GM18517 (cell line): ENCODE results near the gene ULBP2.

Source experiments
- ATAC-seq: cut with Tn5 transposase; IDR thresholded peaks from one replicate; pipeline ENCODE4 v1.9.1; 2021; ENCODE audit warnings: mild to moderate bottlenecking, moderate library complexity; ENCODE audit not compliant: unreplicated experiment

ULBP2 gene, protein sequence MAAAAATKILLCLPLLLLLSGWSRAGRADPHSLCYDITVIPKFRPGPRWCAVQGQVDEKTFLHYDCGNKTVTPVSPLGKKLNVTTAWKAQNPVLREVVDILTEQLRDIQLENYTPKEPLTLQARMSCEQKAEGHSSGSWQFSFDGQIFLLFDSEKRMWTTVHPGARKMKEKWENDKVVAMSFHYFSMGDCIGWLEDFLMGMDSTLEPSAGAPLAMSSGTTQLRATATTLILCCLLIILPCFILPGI

DNA sequence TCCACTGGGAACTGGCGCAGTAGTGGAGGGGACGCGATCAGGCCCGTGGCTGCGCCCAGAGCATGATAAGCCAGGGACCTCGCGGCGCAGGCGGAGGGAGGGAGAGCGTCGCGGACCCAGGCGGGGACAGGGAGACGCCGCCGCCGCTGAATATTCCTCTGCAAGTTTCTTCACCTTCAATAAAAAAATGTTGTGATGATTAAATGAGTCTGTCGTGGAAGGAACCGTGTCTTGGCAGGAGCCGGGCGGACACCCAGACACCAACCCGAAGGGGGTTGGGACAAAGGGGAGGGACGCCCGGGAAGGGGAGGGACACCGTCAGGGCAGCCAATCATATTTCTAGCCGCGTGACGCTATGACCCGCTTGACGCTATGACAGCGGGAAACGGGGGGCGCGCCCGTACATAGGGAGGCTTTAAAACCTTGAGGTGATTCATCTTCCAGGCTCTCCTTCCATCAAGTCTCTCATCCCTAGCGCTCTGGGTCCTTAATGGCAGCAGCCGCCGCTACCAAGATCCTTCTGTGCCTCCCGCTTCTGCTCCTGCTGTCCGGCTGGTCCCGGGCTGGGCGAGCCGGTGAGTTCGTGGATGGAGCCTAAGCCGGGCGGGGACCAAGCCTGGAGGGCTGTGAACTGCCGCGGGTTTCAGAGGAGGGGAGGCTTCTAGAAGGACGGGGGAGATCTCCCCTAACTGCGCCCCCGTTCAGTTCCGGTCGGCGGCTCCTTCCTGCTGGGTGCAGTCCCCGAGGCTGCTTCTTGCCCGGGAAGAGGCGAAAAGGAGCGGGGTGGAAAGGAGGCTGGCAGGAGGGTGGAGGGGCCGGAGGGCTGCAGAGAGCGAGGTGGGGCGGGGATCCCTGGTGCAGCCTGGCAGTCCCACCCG lies at the start of gene ULBP2:
TSS of gene ULBP2 (plus strand) at position 432 of the 878 bp plus-strand sequence. CDS start at position 491, 59 bp downstream.
- ATAC-seq: no peak

DNA sequence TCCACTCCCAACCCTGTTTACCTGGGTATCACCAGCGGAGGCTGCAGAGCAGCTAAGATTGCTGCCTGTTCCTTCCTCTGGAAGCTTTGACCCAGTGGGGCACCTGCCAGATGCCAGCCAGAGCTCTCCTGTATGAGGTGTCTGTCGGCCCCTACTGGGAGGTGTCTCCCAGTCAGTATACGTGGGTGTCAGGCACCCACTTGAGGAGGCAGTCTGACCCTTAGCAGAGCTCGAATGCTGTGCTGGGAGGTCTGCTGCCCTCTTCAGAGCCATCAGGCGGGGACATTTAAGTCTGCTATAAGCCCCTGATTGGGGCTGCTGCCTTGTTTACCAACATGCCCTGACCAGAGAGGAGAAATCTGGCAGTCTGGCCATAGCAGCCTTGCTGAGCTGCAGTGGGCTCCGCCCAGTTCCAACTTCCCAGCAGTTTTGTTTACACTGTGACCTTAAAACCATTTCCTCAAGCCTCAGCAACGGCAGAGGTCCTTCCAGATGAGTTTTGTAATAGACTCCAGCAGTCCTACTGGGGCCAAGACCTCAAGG lies 46.7 kb upstream of the ULBP2 start:
- ATAC-seq: no peak

DNA sequence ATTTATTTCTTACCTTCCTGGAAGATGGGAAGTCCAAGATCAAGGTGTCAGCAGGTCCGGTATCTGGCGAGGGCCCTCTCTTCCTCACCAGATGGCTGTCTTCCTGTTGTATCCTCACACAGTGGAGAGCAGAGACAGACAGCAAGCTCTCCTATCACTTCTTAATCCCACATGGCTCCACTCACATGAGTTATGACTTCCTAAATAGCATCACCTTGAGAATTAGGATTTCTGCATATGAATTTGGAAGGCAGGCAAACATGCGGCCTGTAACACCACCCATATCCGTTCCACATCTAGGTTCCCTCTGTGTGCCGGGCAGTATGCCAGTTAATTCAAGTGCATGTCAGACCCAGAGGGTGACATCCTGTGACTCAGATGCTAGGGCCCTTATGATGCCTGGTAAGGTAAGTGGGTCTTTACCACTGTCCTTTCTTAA lies 46.0 kb upstream of the ULBP2 start:
- ATAC-seq: no peak

GRCh38 chr6:149896491-149896890 lies 45.3 kb upstream of the ULBP2 start:
- no peak for ATAC-seq

DNA sequence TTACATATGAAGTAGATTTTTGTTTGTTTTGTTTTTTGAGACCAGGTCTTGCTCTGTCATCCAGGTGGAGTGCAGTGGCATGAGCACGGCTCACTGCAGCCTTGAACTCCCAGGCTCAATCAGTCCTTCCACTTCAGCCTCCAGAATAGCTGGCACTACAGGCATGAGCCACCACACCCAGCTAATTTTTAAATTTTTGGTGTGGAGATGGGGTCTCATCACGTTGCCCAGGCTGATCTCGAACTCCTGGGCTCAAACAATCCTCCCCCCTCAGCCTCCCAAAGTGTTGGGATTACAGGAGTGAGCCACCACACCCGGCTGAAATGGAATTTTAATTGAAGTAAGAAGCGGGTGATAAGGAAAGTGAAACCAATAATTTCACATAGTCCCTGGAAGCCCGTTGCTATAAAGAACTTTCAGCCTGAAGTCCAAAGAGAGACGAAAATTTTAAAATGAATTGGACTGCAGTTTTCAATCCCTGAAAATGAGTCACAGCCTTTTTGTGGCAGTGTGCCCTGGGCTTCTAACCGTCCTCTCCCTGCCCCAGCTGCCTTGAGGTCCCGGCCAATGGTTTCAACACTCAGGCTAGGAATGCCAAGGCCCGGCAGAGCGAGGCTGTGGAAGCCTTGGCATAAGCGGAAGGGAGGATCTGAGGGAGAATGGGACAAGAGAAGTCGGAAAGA lies 44.7 kb upstream of the ULBP2 start:
- no peak for ATAC-seq

- ATAC-seq: no peak
Observed at GRCh38 chr6:149897855-149898744, 43.7 kb upstream of the ULBP2 start, which contains the start of gene RAET1E. TSS of gene RAET1E (minus strand) at chr6:149898113. CDS start at chr6:149890901, 7,212 bp downstream.

DNA sequence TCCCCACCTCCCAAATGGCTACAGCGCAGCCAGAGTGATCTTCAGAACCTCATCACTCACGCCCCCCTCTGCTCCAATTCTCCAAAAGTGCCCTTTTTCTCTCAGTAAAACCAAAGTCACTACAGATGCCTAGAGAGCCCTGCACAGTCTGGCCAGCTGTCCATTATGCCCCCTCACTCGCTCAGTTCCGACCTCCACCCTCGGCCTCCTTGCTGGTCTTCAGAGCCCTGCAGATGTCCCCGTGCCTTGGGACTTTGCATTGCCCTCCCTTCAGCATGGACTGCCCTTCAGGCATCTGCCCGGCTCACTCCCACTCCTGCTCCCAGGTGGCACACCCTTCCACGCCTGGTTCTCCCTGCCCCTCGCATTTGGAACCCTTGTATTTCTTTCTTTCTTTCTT lies 42.8 kb upstream of the ULBP2 start:
- no peak for ATAC-seq

GRCh38 chr6:149899486-149899885 lies 42.3 kb upstream of the ULBP2 start:
- no peak for ATAC-seq

DNA sequence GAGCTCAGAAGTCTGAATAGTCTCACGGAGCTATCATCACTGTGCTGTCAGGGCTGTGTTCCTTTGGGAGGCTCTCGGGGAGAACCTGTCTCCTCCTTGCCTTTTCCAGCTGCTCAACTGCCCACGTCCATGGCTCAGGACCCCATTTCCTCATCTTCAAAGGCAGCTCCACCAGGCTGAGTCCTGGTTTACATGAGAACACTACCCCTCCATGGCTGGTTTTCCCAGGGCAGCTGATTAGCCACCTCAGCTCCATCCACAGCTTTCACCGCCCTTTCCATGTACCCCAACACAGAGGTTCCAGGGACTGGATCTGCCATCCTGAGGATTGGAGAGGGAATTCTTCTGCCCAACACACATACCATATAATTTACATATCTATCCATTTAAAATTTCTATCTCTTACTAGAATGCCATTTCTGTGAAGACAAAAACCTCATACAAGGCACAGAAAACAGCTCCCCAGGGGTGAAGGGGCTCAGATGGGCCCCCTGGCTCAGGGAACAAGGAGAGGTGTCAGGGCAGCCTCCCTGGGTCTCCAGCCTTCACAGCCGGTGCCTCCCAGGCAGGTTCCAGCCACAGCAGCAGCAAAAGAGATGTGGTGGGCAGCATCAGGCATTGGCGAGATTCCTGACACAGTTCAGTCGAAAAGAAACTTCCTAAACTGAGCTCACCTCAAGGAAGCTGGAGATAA lies 41.7 kb upstream of the ULBP2 start:
- ATAC-seq: no peak

DNA sequence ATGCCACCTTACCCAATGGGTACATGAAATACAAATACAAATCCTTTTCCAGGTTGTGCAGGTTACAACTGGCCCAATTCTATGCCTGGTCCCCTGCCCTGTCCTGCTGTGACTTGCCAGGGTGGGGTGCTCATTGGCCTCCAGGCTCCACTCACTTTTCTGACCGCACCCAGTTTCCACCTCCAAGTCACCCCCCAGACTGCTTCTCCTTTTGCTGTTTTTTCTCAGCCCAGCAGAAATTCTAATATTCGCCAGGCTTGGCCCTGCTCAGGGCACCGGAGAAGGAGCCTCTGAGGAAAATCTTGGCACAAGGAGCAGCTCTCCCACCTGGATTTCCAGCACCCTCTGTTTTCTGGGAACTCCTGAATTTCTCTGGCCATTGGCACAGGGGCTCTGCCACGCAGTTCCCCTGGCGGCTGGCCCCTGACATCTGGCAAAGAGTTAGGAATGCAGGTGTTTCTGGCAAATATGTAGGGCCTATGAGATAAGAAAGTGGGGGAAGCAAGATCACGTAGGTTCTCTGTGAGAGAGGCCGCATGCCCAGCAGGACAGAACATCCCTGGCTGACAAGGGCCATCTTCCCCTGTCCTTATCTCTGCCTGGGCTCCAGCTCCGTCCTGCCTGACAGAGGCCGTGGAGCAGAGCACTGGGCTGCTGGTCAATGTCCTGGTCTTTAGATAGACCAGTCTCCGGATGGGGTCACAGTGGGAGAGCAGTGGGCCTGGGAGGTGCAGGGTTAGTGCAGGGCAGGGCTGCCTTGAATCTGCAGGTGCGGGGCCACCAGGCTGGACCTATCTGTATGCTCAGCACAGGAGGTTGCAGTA lies 41.0 kb upstream of the ULBP2 start:
- no peak for ATAC-seq

DNA sequence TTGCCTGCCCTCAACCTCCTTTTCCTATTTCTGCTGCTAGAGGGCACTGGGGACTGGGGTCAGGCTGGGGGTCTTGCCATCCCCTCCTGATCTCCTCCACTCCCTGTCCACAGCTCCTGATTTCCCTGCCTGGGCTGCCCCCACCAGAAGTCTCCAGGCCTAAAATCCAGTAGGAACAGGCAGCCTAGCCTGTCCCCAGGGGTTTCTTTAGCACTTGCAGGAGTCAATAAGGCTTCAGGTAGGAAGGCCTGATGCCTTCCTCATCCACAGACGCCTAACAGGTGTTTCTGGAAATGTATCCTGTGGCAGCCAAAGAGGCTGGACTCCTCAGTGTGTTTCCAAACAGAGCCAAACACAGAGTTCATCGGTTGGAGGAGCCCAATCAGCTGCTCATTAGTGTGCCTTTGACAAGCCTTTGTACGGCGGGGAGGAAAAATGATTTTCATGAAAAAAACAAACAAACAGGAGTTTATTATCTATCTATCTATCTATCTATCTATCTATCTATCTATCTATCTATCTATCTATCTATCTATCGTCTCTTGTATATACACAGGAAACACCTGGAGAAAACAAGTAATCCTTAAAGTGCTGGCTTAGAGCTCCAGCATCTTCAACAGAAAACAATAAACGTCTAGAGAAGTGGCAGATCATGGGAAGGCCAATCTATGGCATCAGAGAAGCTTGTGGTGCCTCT lies 40.2 kb upstream of the ULBP2 start:
- ATAC-seq: no peak

GRCh38 chr6:149903938-149904611 lies 37.7 kb upstream of the ULBP2 start:
- ATAC-seq: no peak

DNA sequence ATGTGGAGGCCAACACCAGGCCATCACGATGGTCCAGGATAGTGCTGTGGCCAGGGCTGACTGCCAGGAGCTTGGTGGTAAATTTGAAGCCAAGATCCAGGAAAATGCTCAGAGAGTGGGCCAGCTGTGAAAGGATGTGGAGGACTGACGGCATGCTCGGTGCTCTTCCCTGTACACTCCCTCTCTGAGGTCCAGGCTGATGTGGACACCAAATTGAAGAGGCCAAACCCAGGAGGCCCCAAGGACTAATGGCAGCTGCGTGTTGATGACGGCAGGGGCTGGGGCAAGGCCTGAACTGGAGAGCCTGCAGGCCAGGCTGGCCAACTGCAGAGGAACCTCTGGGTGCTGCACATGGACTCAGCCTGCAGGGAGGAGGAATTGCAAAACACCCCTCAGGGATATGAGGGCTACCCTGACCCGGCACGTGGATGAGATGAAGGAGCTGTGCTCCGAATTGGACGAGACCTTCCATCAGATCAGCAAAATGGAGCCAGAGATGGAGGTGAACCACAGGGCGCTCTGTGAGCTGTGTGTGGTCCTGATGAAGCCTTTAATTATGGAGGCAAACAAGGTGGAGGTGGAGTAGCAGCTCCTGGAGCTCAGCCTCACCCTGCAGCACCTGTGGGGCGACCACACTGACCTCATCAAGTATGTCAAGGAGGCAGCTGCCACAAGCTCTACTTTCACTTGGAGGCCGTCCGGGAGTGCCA lies 37.0 kb upstream of the ULBP2 start:
- ATAC-seq: no peak

GRCh38 chr6:149905371-149905910 lies 36.4 kb upstream of the ULBP2 start:
- no peak for ATAC-seq

DNA sequence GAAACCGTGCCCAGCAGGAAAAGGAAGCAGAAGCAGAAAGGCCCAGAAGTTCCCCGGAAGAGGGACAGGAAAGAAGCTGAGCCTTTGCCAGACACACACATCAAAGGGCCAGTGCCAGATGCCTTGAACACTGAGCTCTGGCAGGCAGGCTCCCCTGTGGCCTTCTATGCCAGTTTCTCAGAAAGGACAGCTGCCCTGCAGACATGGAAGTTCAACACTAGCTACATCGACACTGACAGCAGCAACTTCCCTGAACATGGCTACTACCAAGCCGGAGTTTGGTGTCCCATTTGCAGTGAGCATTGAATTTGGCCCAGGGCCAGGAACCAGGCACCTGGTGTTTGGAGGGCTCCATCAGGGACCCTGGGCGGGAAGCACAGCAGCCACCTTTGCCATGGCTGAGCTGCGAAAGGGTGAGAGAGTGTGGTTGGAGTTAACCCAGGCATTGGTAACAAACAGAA lies 35.9 kb upstream of the ULBP2 start:
- ATAC-seq: no peak

DNA sequence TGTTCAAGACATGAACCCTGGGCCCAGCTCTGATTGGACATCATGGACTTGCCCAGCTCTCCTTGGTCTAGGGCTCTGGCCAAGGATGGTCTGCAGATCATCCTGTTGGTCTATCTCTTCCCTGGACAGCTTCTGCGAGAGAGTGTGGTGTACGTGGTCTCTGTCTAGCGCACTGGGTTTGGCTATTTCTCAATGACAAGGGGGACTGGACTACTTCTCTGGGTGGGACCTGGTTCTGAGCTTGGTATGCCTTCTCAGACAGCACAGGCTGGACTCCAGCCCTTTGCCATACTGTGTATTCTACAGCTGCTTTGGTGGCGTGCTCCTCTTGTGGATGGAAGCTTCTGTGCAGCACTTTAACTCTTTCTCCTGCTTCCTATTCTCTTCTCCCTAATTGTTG lies 35.4 kb upstream of the ULBP2 start:
- no peak for ATAC-seq

- no peak for ATAC-seq
Observed at GRCh38 chr6:149907317-149907716, 34.5 kb upstream of the ULBP2 start.
